Body of pancreas (tissue), 4 donors: ENCODE results near the gene NCOA6.
"Not testable (repeated sequence)": the region's sequence is repeated elsewhere in the genome, so short reads cannot be mapped to it uniquely, and the experiment has no call there.

ENCODE experiments used
- POLR2A ChIP-seq, 3 donors: fragments of 450-650 bp; IDR thresholded peaks; one replicate each; pipeline ENCODE4 v1.6.1; 2016; ENCODE audit warnings: antibody characterized with exemption in 3 of 3, mild to moderate bottlenecking in 2 of 3
- TF ChIP-seq, protein P1 (sequence below), 7 experiments: fragments of 450-650 bp in 4 of 7; fragments of 200-600 bp in 3 of 7; sonication (generic) in 3 of 7; IDR thresholded peaks; one replicate each; pipeline ENCODE4 v1.5.1; 2016 to 2019; ENCODE audit warnings: antibody characterized with exemption in 7 of 7

DNA sequence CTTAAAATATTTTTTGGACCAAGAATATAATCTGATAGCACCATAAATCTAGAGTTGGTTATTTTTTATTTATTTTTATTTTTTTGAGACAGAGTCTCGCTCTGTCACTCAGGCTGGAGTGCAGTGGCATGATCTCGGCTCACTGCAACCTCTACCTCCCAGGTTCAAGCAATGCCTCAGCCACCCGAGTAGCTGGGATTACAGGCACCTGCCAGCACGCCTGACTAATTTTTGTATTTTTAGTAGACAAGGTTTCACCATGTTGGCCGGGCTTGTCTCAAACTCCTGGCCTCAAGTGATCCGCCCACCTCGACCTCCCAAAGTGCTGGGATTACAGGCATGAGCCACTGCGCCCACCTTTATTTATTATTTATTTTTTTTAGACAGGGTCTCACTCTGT, 45.2 kb downstream of the NCOA6 start:
- TF ChIP-seq POLR2A (IDR thresholded peaks at IDR 0.05) = not testable (repeated sequence)
- TF ChIP-seq, protein P1, sequence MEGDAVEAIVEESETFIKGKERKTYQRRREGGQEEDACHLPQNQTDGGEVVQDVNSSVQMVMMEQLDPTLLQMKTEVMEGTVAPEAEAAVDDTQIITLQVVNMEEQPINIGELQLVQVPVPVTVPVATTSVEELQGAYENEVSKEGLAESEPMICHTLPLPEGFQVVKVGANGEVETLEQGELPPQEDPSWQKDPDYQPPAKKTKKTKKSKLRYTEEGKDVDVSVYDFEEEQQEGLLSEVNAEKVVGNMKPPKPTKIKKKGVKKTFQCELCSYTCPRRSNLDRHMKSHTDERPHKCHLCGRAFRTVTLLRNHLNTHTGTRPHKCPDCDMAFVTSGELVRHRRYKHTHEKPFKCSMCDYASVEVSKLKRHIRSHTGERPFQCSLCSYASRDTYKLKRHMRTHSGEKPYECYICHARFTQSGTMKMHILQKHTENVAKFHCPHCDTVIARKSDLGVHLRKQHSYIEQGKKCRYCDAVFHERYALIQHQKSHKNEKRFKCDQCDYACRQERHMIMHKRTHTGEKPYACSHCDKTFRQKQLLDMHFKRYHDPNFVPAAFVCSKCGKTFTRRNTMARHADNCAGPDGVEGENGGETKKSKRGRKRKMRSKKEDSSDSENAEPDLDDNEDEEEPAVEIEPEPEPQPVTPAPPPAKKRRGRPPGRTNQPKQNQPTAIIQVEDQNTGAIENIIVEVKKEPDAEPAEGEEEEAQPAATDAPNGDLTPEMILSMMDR (IDR thresholded peaks at IDR 0.05) = not testable (repeated sequence)
